Ishikawa (cell line): ENCODE results near the gene CEACAM16.

Experiments
- EP300 ChIP-seq: IDR thresholded peaks from 2 replicates; pipeline ENCODE4 v1.6.1; 2012; ENCODE audit warnings: borderline replicate concordance
- NFIC ChIP-seq: IDR thresholded peaks from 2 replicates; pipeline ENCODE4 v1.6.1; 2012
- TAF1 ChIP-seq: IDR thresholded peaks from 2 replicates; pipeline ENCODE4 v1.6.1; 2012; ENCODE audit warnings: low read depth, mild to moderate bottlenecking
- ZBTB7A ChIP-seq: IDR thresholded peaks from 2 replicates; pipeline ENCODE4 v1.6.1; 2012; ENCODE audit warnings: low read depth

- TF ChIP-seq TAF1 (no peak), ZBTB7A (no peak), NFIC (no peak), EP300 (no peak)
These were observed 36.1 kb downstream of the CEACAM16 start for GRCh38 chr19:44735011-44735410.
